HEK293 (cell line): Measurements from ENCODE around the gene ANKH.

Experiments used
- CTCF ChIA-PET: fragments of 350-600 bp; formaldehyde crosslinking; extraction: SDS; loops from one replicate; lab custom pipeline; 2021; ENCODE audit warnings: antibody characterized with exemption; lab: Yijun Ruan, JAX
- POLR2A ChIA-PET: fragments of 300-600 bp; formaldehyde crosslinking; extraction: SDS; loops from one replicate; lab custom pipeline; 2020; ENCODE audit warnings: antibody characterized with exemption, inconsistent platforms; lab: Yijun Ruan, JAX
- H3K27ac ChIP-seq: fragments of 200-500 bp; sonication (Bioruptor generic); 2 replicates; pipeline ENCODE4 v1.5.1; 2014; ENCODE audit warnings: low read depth, low read length, control low read depth, inconsistent platforms; ENCODE audit errors: extremely low read depth
- H3K36me3 ChIP-seq, 2 experiments: fragments of 200-500 bp in 1 of 2; sonication (Bioruptor generic) in 1 of 2; 1 replicate in 1 of 2; 2 replicates in 1 of 2; pipeline ENCODE4 v1.5.1; 2014 to 2017; ENCODE audit warnings: inconsistent platforms in 2 of 2, low read length in 2 of 2; ENCODE audit not compliant: control insufficient read depth in 2 of 2, insufficient read depth in 1 of 2
- H3K4me1 ChIP-seq: fragments of 200-500 bp; sonication (Bioruptor generic); 2 replicates; pipeline ENCODE4 v1.5.1; 2014; ENCODE audit warnings: mild to moderate bottlenecking, low read length, inconsistent platforms; ENCODE audit not compliant: control insufficient read depth, insufficient read depth
- H3K4me3 ChIP-seq: 2 replicates; pipeline ENCODE4 v1.5.1; 2011; ENCODE audit warnings: low read depth, mild to moderate bottlenecking, control low read depth, low read length, moderate library complexity
- H3K9me3 ChIP-seq: fragments of 200-500 bp; sonication (Bioruptor generic); 2 replicates; pipeline ENCODE4 v1.5.1; 2014; ENCODE audit warnings: low read depth, low read length, inconsistent platforms; ENCODE audit not compliant: control insufficient read depth, insufficient read depth
- BCL11A ChIP-seq: fragments of 450-650 bp; formaldehyde crosslinking; IDR thresholded peaks from 2 replicates; pipeline ENCODE4 v1.5.1; 2016; ENCODE audit warnings: low read depth, missing biosample characterization, missing genetic modification characterization
- GLI2 ChIP-seq: fragments of 450-650 bp; formaldehyde crosslinking; IDR thresholded peaks from 2 replicates; pipeline ENCODE4; 2017; ENCODE audit warnings: missing biosample characterization, missing genetic modification characterization, low read depth, borderline replicate concordance
- GLIS2 ChIP-seq: fragments of 450-650 bp; formaldehyde crosslinking; IDR thresholded peaks from 2 replicates; pipeline ENCODE4 v1.5.1; 2016; ENCODE audit warnings: missing biosample characterization, missing genetic modification characterization
- HOXD13 ChIP-seq: sonication (generic); formaldehyde crosslinking; IDR thresholded peaks from 2 replicates; pipeline ENCODE4 v1.8.0; 2022; ENCODE audit warnings: missing genetic modification reagents, borderline replicate concordance
- PBX3 ChIP-seq: sonication (generic); formaldehyde crosslinking; IDR thresholded peaks from 2 replicates; pipeline ENCODE4 v1.8.1; 2022; ENCODE audit warnings: mild to moderate bottlenecking, moderate library complexity, missing genetic modification reagents
- PRDM1 ChIP-seq: fragments of 450-650 bp; formaldehyde crosslinking; IDR thresholded peaks from 2 replicates; pipeline ENCODE4; 2016; ENCODE audit warnings: missing biosample characterization, missing genetic modification characterization
- ZBTB11 ChIP-seq: fragments of 450-650 bp; formaldehyde crosslinking; conservative IDR thresholded peaks from 2 replicates; pipeline ENCODE4 v1.5.1; 2016; ENCODE audit warnings: low read depth, missing biosample characterization, missing genetic modification characterization
- ZFP41 ChIP-seq: fragments of 450-650 bp; formaldehyde crosslinking; IDR thresholded peaks from 2 replicates; pipeline ENCODE4 v1.5.1; 2016; ENCODE audit warnings: missing biosample characterization, missing genetic modification characterization, borderline replicate concordance
- ZNF132 ChIP-seq: fragments of 450-650 bp; formaldehyde crosslinking; IDR thresholded peaks from 2 replicates; pipeline ENCODE4 v1.5.1; 2017; ENCODE audit warnings: missing biosample characterization, missing genetic modification characterization, borderline replicate concordance
- ZNF133 ChIP-seq: fragments of 450-650 bp; formaldehyde crosslinking; IDR thresholded peaks from 2 replicates; pipeline ENCODE4 v1.5.1; 2016; ENCODE audit warnings: missing biosample characterization, missing genetic modification characterization
- ZNF148 ChIP-seq: fragments of 450-650 bp; formaldehyde crosslinking; IDR thresholded peaks from 2 replicates; pipeline ENCODE4 v1.5.0; 2017; ENCODE audit warnings: missing biosample characterization, missing genetic modification characterization, borderline replicate concordance
- ZNF2 ChIP-seq: fragments of 450-650 bp; formaldehyde crosslinking; IDR thresholded peaks from 2 replicates; pipeline ENCODE4 v1.5.1; 2016; ENCODE audit warnings: missing biosample characterization, missing genetic modification characterization
- ZNF394 ChIP-seq: fragments of 450-650 bp; formaldehyde crosslinking; IDR thresholded peaks from 2 replicates; pipeline ENCODE4 v1.5.1; 2016; ENCODE audit warnings: missing biosample characterization, missing genetic modification characterization, mild to moderate bottlenecking, moderate library complexity, borderline replicate concordance
- ZNF521 ChIP-seq: fragments of 450-650 bp; formaldehyde crosslinking; IDR thresholded peaks from 2 replicates; pipeline ENCODE4 v1.5.1; 2017; ENCODE audit warnings: missing biosample characterization, mild to moderate bottlenecking, missing genetic modification characterization
- ZNF645 ChIP-seq: fragments of 450-650 bp; formaldehyde crosslinking; IDR thresholded peaks from 2 replicates; pipeline ENCODE4; 2016; ENCODE audit warnings: missing biosample characterization, missing genetic modification characterization
- ZNF830 ChIP-seq: fragments of 450-650 bp; IDR thresholded peaks from 2 replicates; pipeline ENCODE4 v1.5.0; 2018; ENCODE audit warnings: missing biosample characterization, missing genetic modification characterization, low read depth, mild to moderate bottlenecking, moderate library complexity
- ZSCAN4 ChIP-seq: fragments of 450-650 bp; formaldehyde crosslinking; IDR thresholded peaks from 2 replicates; pipeline ENCODE4 v1.5.1; 2017; ENCODE audit warnings: missing biosample characterization, missing genetic modification characterization

Gene ANKH

GRCh38 chr5:14917719-14918118, 46.1 kb upstream of the ANKH start:
- Histone ChIP-seq H3K27ac (no peak overlapping the region), H3K4me1 (no peaks in the 10 kb centered on the region), H3K36me3 (no peaks in the 10 kb centered on the region), H3K4me3 (no peak overlapping the region), H3K9me3 (no peaks in the 10 kb centered on the region)
- ChIA-PET CTCF (interaction anchor here (0.7 kb wide), 1 partner anchor 1400 kb away, joined by 5 read pairs; no protein-coding TSS in a partner anchor), POLR2A (no interaction called here)
- TF ChIP-seq PBX3 (no peak), ZBTB11 (tag by site-specific recombination) (no peak), BCL11A (tag by site-specific recombination) (no peak)

- no peaks in the 10 kb centered on the region for H3K4me1 ChIP-seq
- H3K4me3 ChIP-seq: no peak overlapping the region
- TF ChIP-seq ZNF2 (tag by site-specific recombination) (no peak), GLIS2 (tag by site-specific recombination) (no peak), ZNF394 (tag by site-specific recombination) (no peak), ZNF645 (tag by site-specific recombination) (no peak), ZSCAN4 (tag by site-specific recombination) (no peak), GLI2 (tag by site-specific recombination) (no peak), ZNF133 (tag by site-specific recombination) (no peak), ZNF132 (tag by site-specific recombination) (no peak), ZNF521 (tag by site-specific recombination) (no peak), HOXD13 (CRISPR knock-in tag) (no peak), ZNF830 (tag by site-specific recombination) (no peak), PRDM1 (tag by site-specific recombination) (no peak), ZNF148 (tag by site-specific recombination) (no peak), ZFP41 (tag by site-specific recombination) (no peak)
- no peak overlapping the region for H3K27ac ChIP-seq
- no peaks in the 10 kb centered on the region for H3K9me3 ChIP-seq
- CTCF ChIA-PET: interaction anchor here (0.6 kb wide), 1 partner anchor 13 kb away, joined by 3 read pairs; no protein-coding TSS in a partner anchor
- no peaks in the 10 kb centered on the region for H3K36me3 ChIP-seq
- POLR2A ChIA-PET: no interaction called here
These were observed 43.8 kb upstream of the ANKH start for GRCh38 chr5:14915291-14915952.
